H1 (cell line): ENCODE results near the gene MPDZ. TPM values are rescaled to one million over a fixed set of nuclear protein-coding genes. Genes with fewer than 3 reads are reported as not detected.

Experiments used
- CTCF ChIA-PET: fragments of 300-600 bp; sonication (Branson Sonifier 250); formaldehyde crosslinking; loops from one replicate; lab custom pipeline; 2021; ENCODE audit not compliant: partially characterized antibody; lab: Charles Lee
- POLR2A ChIA-PET: fragments of 300-600 bp; sonication (Branson Sonifier 250); formaldehyde crosslinking; loops from one replicate; lab custom pipeline; 2021; ENCODE audit warnings: inconsistent platforms; ENCODE audit not compliant: partially characterized antibody; lab: Charles Lee
- DNase-seq, 2 experiments: peaks; one replicate each; pipeline versions ENCODE4 v3.0.0 to v3.0.0-alpha.2; 2010 to 2022; ENCODE audit warnings: low spot score in 2 of 2, low read depth in 1 of 2, mixed read lengths in 1 of 2
- FAIRE-seq: peaks from 2 replicates; lab custom pipeline; 2011; peaks lifted over from hg19 to GRCh38; lab: Jason Lieb, UNC
- H2AFZ ChIP-seq: 2 replicates; pipeline ENCODE4 v1.8.1; 2012; ENCODE audit warnings: low read length, inconsistent platforms
- H2AK5ac ChIP-seq: 2 replicates; pipeline ENCODE4 v1.6.1; 2013; ENCODE audit warnings: low read depth, low read length
- H2BK120ac ChIP-seq: replicated peaks from 2 replicates; pipeline ENCODE3; 2013; ENCODE audit warnings: low read depth, low read length, inconsistent platforms
- H2BK12ac ChIP-seq: 2 replicates; pipeline ENCODE4 v1.6.1; 2013; ENCODE audit warnings: low read depth, low read length
- H2BK15ac ChIP-seq: 2 replicates; pipeline ENCODE4 v1.6.1; 2013; ENCODE audit warnings: low read length
- H2BK20ac ChIP-seq: 2 replicates; pipeline ENCODE4 v1.6.1; 2013; ENCODE audit warnings: low read length
- H2BK5ac ChIP-seq: 2 replicates; pipeline ENCODE4 v1.6.1; 2013; ENCODE audit warnings: low read depth, low read length
- H3K14ac ChIP-seq: 2 replicates; pipeline ENCODE4 v1.6.1; 2013; ENCODE audit warnings: inconsistent platforms; ENCODE audit not compliant: insufficient read length
- H3K18ac ChIP-seq: 2 replicates; pipeline ENCODE4 v1.6.1; 2013; ENCODE audit warnings: low read length; ENCODE audit errors: extremely low read depth
- H3K23ac ChIP-seq: 2 replicates; pipeline ENCODE4 v1.6.1; 2013; ENCODE audit warnings: inconsistent platforms; ENCODE audit not compliant: insufficient read length
- H3K23me2 ChIP-seq: 2 replicates; pipeline ENCODE4 v1.6.1; 2013; ENCODE audit warnings: low read depth, low read length
- H3K27ac ChIP-seq: 2 replicates; pipeline ENCODE4 v1.6.1; 2011; ENCODE audit warnings: low read depth, low read length, inconsistent platforms
- H3K27me3 ChIP-seq, 4 experiments: replicated peaks in 1 of 4; 1 replicate in 1 of 4; 2 replicates in 3 of 4; pipeline versions ENCODE4 v1.6.1 to v1.8.1; 2011 to 2013; ENCODE audit warnings: low read length in 3 of 4, mild to moderate bottlenecking in 3 of 4, inconsistent platforms in 2 of 4, mixed read lengths in 2 of 4, moderate library complexity in 1 of 4; ENCODE audit not compliant: control insufficient read depth in 3 of 4, insufficient read depth in 3 of 4; ENCODE audit errors: extremely low read depth in 1 of 4
- H3K36me3 ChIP-seq, 4 experiments: 2 replicates each; pipeline versions ENCODE4 v1.6.1 to v1.8.1; 2011 to 2013; ENCODE audit warnings: mild to moderate bottlenecking in 4 of 4, low read length in 3 of 4, moderate library complexity in 2 of 4, control low read depth in 1 of 4, inconsistent platforms in 1 of 4; ENCODE audit not compliant: insufficient read depth in 4 of 4, control insufficient read depth in 2 of 4
- H3K4ac ChIP-seq: replicated peaks from 2 replicates; pipeline ENCODE3; 2013; ENCODE audit warnings: low read length, low read depth, mixed read lengths, inconsistent platforms; ENCODE audit not compliant: insufficient read length
- H3K4me1 ChIP-seq, 4 experiments: replicated peaks in 1 of 4; 1 replicate in 1 of 4; 2 replicates in 3 of 4; pipeline versions ENCODE4 v1.6.1 to v1.8.1; 2011 to 2013; ENCODE audit warnings: low read length in 3 of 4, inconsistent platforms in 2 of 4, mixed read lengths in 1 of 4; ENCODE audit not compliant: insufficient read depth in 4 of 4, control insufficient read depth in 3 of 4
- H3K4me2 ChIP-seq, 2 experiments: 2 replicates each; pipeline versions ENCODE4 v1.6.1 to v1.8.1; 2011 to 2013; ENCODE audit warnings: low read depth in 2 of 2, low read length in 2 of 2, control low read depth in 1 of 2, inconsistent platforms in 1 of 2, mild to moderate bottlenecking in 1 of 2; ENCODE audit not compliant: insufficient read depth in 1 of 2
- H3K4me3 ChIP-seq, 4 experiments: fragments of 200-600, 300-600 bp in 1 of 4; sonication (generic), shearing (Covaris generic), sonication (Bioruptor Twin) in 1 of 4; 2 replicates each; pipeline versions ENCODE4 v1.5.1 to v1.8.1; 2011 to 2016; ENCODE audit warnings: low read length in 4 of 4, low read depth in 3 of 4, control low read depth in 2 of 4, inconsistent platforms in 2 of 4, mild to moderate bottlenecking in 2 of 4, mixed read lengths in 1 of 4, moderate library complexity in 1 of 4; ENCODE audit not compliant: insufficient read depth in 2 of 4; ENCODE audit errors: extremely low read depth in 1 of 4
- H3K56ac ChIP-seq: replicated peaks from 2 replicates; pipeline ENCODE3; 2013; ENCODE audit warnings: low read depth, mild to moderate bottlenecking, mixed read lengths, low read length, inconsistent platforms; ENCODE audit not compliant: insufficient read length
- H3K79me1 ChIP-seq: 2 replicates; pipeline ENCODE4 v1.6.1; 2013; ENCODE audit warnings: low read depth, low read length, control low read depth
- H3K79me2 ChIP-seq, 2 experiments: 2 replicates each; pipeline versions ENCODE4 v1.6.1 to v1.8.1; 2012 to 2013; ENCODE audit warnings: low read length in 2 of 2, mild to moderate bottlenecking in 2 of 2, inconsistent platforms in 1 of 2; ENCODE audit not compliant: insufficient read depth in 2 of 2, control insufficient read depth in 1 of 2
- H3K9ac ChIP-seq, 4 experiments: replicated peaks in 1 of 4; 1 replicate in 1 of 4; 2 replicates in 3 of 4; pipeline versions ENCODE4 v1.6.1 to v1.8.1; 2011 to 2013; ENCODE audit warnings: low read depth in 3 of 4, low read length in 3 of 4, control low read depth in 2 of 4, mild to moderate bottlenecking in 2 of 4, moderate library complexity in 2 of 4, inconsistent platforms in 1 of 4; ENCODE audit errors: extremely low read depth in 1 of 4
- H3K9me3 ChIP-seq, 2 experiments: 2 replicates each; pipeline versions ENCODE4 v1.6.1 to v1.8.1; 2012 to 2013; ENCODE audit warnings: mild to moderate bottlenecking in 2 of 2, moderate library complexity in 2 of 2, control low read depth in 1 of 2, inconsistent platforms in 1 of 2, low read depth in 1 of 2, low read length in 1 of 2, mixed read lengths in 1 of 2; ENCODE audit not compliant: insufficient read depth in 2 of 2
- H4K20me1 ChIP-seq, 2 experiments: replicated peaks in 1 of 2; 2 replicates each; pipeline versions ENCODE3 to v1.8.1; 2011 to 2013; ENCODE audit warnings: inconsistent platforms in 2 of 2, low read length in 2 of 2, mild to moderate bottlenecking in 1 of 2; ENCODE audit not compliant: insufficient read depth in 2 of 2, control insufficient read depth in 1 of 2
- H4K5ac ChIP-seq: 2 replicates; pipeline ENCODE4 v1.6.1; 2013; ENCODE audit warnings: low read length, low read depth, mixed read lengths, inconsistent platforms; ENCODE audit not compliant: insufficient read length
- H4K8ac ChIP-seq: 2 replicates; pipeline ENCODE4 v1.8.0; 2013; ENCODE audit warnings: mild to moderate bottlenecking, moderate library complexity, low read length, inconsistent platforms; ENCODE audit not compliant: insufficient read depth; ENCODE audit errors: extremely low read depth
- H4K91ac ChIP-seq: replicated peaks from 2 replicates; pipeline ENCODE3; 2013; ENCODE audit warnings: low read length, mixed read lengths, inconsistent platforms; ENCODE audit not compliant: insufficient read length
- CHD1 ChIP-seq: IDR thresholded peaks from 2 replicates; pipeline ENCODE4 v1.6.1; 2012; ENCODE audit warnings: low read depth, low read length, improper control_type of control experiment
- CTCF ChIP-seq, 3 experiments: IDR thresholded peaks; 1 replicate in 2 of 3; 2 replicates in 1 of 3; pipeline versions ENCODE4 v1.5.1 to v1.6.1; 2011; ENCODE audit warnings: low read length in 3 of 3, mild to moderate bottlenecking in 3 of 3, inconsistent platforms in 2 of 3, low read depth in 1 of 3, moderate library complexity in 1 of 3; ENCODE audit not compliant: insufficient read depth in 1 of 3; ENCODE audit errors: control extremely low read depth in 1 of 3
- EGR1 ChIP-seq: IDR thresholded peaks from 2 replicates; pipeline ENCODE4 v1.6.1; 2011; ENCODE audit warnings: low read depth, low read length, borderline replicate concordance
- RXRA ChIP-seq: IDR thresholded peaks from 2 replicates; pipeline ENCODE4 v1.6.1; 2011; ENCODE audit warnings: low read depth, mild to moderate bottlenecking, low read length, moderate library complexity; ENCODE audit not compliant: insufficient read depth
- SAP30 ChIP-seq: fragments of 300-600 bp; sonication (generic); IDR thresholded peaks from 2 replicates; pipeline ENCODE4 v1.7.1; 2012; ENCODE audit warnings: low read length, moderate library complexity, mild to moderate bottlenecking, inconsistent platforms; ENCODE audit not compliant: insufficient read depth, insufficient replicate concordance
- SIN3A ChIP-seq, 2 experiments: IDR thresholded peaks in 1 of 2; conservative IDR thresholded peaks in 1 of 2; 2 replicates each; pipeline ENCODE4 v1.6.1; 2011 to 2012; ENCODE audit warnings: low read length in 2 of 2, improper control_type of control experiment in 1 of 2, low read depth in 1 of 2, mild to moderate bottlenecking in 1 of 2
- SP4 ChIP-seq: IDR thresholded peaks from 2 replicates; pipeline ENCODE4 v1.6.1; 2012; ENCODE audit warnings: low read length, inconsistent platforms
- SRF ChIP-seq: IDR thresholded peaks from 2 replicates; pipeline ENCODE4 v1.6.1; 2011; ENCODE audit warnings: mild to moderate bottlenecking, low read depth, low read length, moderate library complexity
- polyA plus RNA-seq, 7 experiments: library from polyadenylated mRNA; depleted of rRNA in 3 of 7; stranded (reverse) in 5 of 7; unstranded in 2 of 7; fragments of >200 nt in 5 of 7; fragments of 200-250 nt in 2 of 7; gene quantifications; 1 replicate in 5 of 7; 2 replicates in 1 of 7; 4 replicates in 1 of 7; pipeline versions ENCODE4 v1.2.1 to v1.2.3, GENCODE V29; 2011 to 2013; ENCODE audit warnings: missing spikeins in 2 of 7, mixed read lengths in 2 of 7
- total RNA-seq: library from RNA; stranded (reverse); fragmentation: NEBNext Ultra II Directional; extraction: Animal tissue kit (Norgen Biotek cat#: 25700); gene quantifications from 2 replicates; pipeline ENCODE4 v1.2.1, GENCODE V29; 2021

The MPDZ gene
- total and polyA plus RNA-seq, 2 of the 8 experiments (the other 6 are each of a cell fraction or from before 2014, with no cell fraction given), result 14.6 to 39.4 TPM

- Histone ChIP-seq H2AK5ac (no peak overlapping the region), H2BK5ac (no peak overlapping the region), H4K91ac (no peak overlapping the region), H4K5ac (no peak overlapping the region), H2BK20ac (no peak overlapping the region), H3K56ac (no peak overlapping the region), H3K9me3 (no peaks in the 10 kb centered on the region), H3K27ac (no peak overlapping the region), H4K8ac (no peak overlapping the region), H2BK15ac (no peak overlapping the region), H3K4me1 (no peaks in the 10 kb centered on the region), H3K4ac (no peak overlapping the region), H3K14ac (no peak overlapping the region), H3K23me2 (no peaks in the 10 kb centered on the region), H3K23ac (no peak overlapping the region), H4K20me1 (no peaks in the 10 kb centered on the region), H3K18ac (no peak overlapping the region), H2AFZ (no peak overlapping the region), H3K9ac (no peak overlapping the region), H2BK120ac (no peak overlapping the region), H3K79me2 (no peaks in the 10 kb centered on the region), H3K4me3 (no peak overlapping the region), H3K79me1 (no peaks in the 10 kb centered on the region), H3K27me3 (no peaks in the 10 kb centered on the region), H2BK12ac (no peak overlapping the region), H3K4me2 (no peak overlapping the region), H3K36me3 (no peaks in the 10 kb centered on the region)
- TF ChIP-seq RXRA (no peak), CHD1 (no peak), SP4 (no peak), CTCF (IDR thresholded peaks at IDR 0.05; ENCODE audit: control extremely low read depth in 1 of 3, insufficient read depth in 1 of 3, low read depth in 1 of 3, low read length in 3 of 3) (no peak), SIN3A (conservative IDR thresholded peaks at IDR 0.05 in 1 of 2, IDR thresholded peaks at IDR 0.05 in 1 of 2; ENCODE audit: low read depth in 1 of 2, low read length in 2 of 2) (no peak), EGR1 (no peak), SRF (no peak), SAP30 (no peak)
- FAIRE-seq (no peak), DNase-seq (no peak)
- ChIA-PET POLR2A (no interaction called here), CTCF (interaction anchor here (0.6 to 1.5 kb wide), 5 partner anchors 17 to 364 kb away, joined by 3 to 7 read pairs (median 3); no protein-coding TSS in a partner anchor)
Observed at GRCh38 chr9:13071921-13072320, 207.6 kb downstream of the MPDZ start.
